ENCODE data around the gene NEURL4. TPM values are rescaled to one million over a fixed set of nuclear protein-coding genes. Genes with fewer than 3 reads are reported as not detected.

NEURL4 gene
- 21.6 and 31.2 TPM in 2 replicates for total RNA-seq

GRCh38 chr17:7328840-7329373 is at the start of gene NEURL4:
Gene NEURL4 (minus strand): TSS chr17:7329335. CDS start chr17:7329312, 23 bp downstream.

GRCh38 chr17:7355053-7355452 is 25.9 kb upstream of the NEURL4 start, which contains the start of gene TMEM95:
Gene TMEM95 (plus strand): TSS chr17:7355156. CDS start chr17:7355205, 49 bp downstream.

GRCh38 chr17:7351665-7352502 is 22.7 kb upstream of the NEURL4 start, which contains the start of gene KCTD11:
Gene KCTD11 (plus strand): TSS chr17:7352162.

GRCh38 chr17:7336240-7337175 is 7.4 kb upstream of the NEURL4 start, which contains the start of gene ACAP1:
Gene ACAP1 (plus strand): TSS chr17:7336529. CDS start chr17:7336735, 206 bp downstream.

GRCh38 chr17:7314719-7315569 is 14.2 kb downstream of the NEURL4 start, which contains the start of gene GPS2:
Gene GPS2 (minus strand): TSS chr17:7315360. CDS start chr17:7315052, 308 bp downstream.

GRCh38 chr17:7306911-7307685 is 22.0 kb downstream of the NEURL4 start, which contains the start of gene EIF5A:
Gene EIF5A (plus strand): TSS chr17:7307628. CDS start chr17:7309636, 2,008 bp downstream.

GRCh38 chr17:7294614-7295153 is 34.5 kb downstream of the NEURL4 start, which contains the start of gene YBX2:
Gene YBX2 (minus strand): TSS chr17:7294639. CDS start chr17:7294500, 139 bp downstream.

GRCh38 chr17:7281074-7281952 is 47.8 kb downstream of the NEURL4 start, which contains the start of gene SLC2A4:
Gene SLC2A4 (plus strand): TSS chr17:7281718. CDS start chr17:7281935, 217 bp downstream.

Other genes starting within 250 kb of the NEURL4 start
- gene CLEC10A, start 249.1 kb downstream of the NEURL4 start, total RNA-seq, result not detected in 2 replicates
- gene ASGR2, start 214.5 kb downstream of the NEURL4 start, total RNA-seq, result not detected in 2 replicates
- gene ASGR1, start 150.0 kb downstream of the NEURL4 start, total RNA-seq, result 0.26 and 0.43 TPM in 2 replicates
- 38.6 and 51.8 TPM in 2 replicates for gene DLG4, start 109.5 kb downstream of the NEURL4 start, total RNA-seq
- 253 and 331 TPM in 2 replicates for gene ACADVL, start 109.4 kb downstream of the NEURL4 start, total RNA-seq
- gene DVL2, start 94.8 kb downstream of the NEURL4 start, total RNA-seq, result 57.9 and 79.4 TPM in 2 replicates
- gene PHF23, start 89.9 kb downstream of the NEURL4 start, total RNA-seq, result 36.2 and 41.9 TPM in 2 replicates
- 152 and 153 TPM in 2 replicates for gene GABARAP, start 86.9 kb downstream of the NEURL4 start, total RNA-seq
- gene CTDNEP1, start 77.6 kb downstream of the NEURL4 start, total RNA-seq, result 71.7 and 85.0 TPM in 2 replicates
- 23.6 and 23.8 TPM in 2 replicates for gene ELP5, start 77.1 kb downstream of the NEURL4 start, total RNA-seq
- gene CLDN7, start 66.9 kb downstream of the NEURL4 start, total RNA-seq, result 0.33 and 0.65 TPM in 2 replicates
- 0.10 and 0.13 TPM in 2 replicates for gene SLC2A4, start 47.6 kb downstream of the NEURL4 start, total RNA-seq
- 0.07 TPM in 1 of 2 replicates, not detected in the other for gene YBX2, start 34.7 kb downstream of the NEURL4 start, total RNA-seq
- gene EIF5A, start 21.7 kb downstream of the NEURL4 start, total RNA-seq, result 351 and 391 TPM in 2 replicates
- 20.3 and 20.4 TPM in 2 replicates for gene GPS2, start 14.0 kb downstream of the NEURL4 start, total RNA-seq
- 0.33 and 0.99 TPM in 2 replicates for gene ACAP1, start 7.2 kb upstream of the NEURL4 start, total RNA-seq
- gene KCTD11, start 22.8 kb upstream of the NEURL4 start, total RNA-seq, result 13.4 and 14.2 TPM in 2 replicates
- gene TMEM95, start 25.8 kb upstream of the NEURL4 start, total RNA-seq, result not detected in 2 replicates
- 0.20 and 0.26 TPM in 2 replicates for gene TNK1, start 51.8 kb upstream of the NEURL4 start, total RNA-seq
- 52.9 and 58.3 TPM in 2 replicates for gene PLSCR3, start 65.2 kb upstream of the NEURL4 start, total RNA-seq
- gene TMEM256, start 74.8 kb upstream of the NEURL4 start, total RNA-seq, result 57.9 and 74.2 TPM in 2 replicates
- 23.7 and 28.4 TPM in 2 replicates for gene NLGN2, start 78.5 kb upstream of the NEURL4 start, total RNA-seq
- not detected in 2 replicates for gene SPEM1, start 91.0 kb upstream of the NEURL4 start, total RNA-seq
- not detected in 2 replicates for gene SPEM2, start 96.3 kb upstream of the NEURL4 start, total RNA-seq
- not detected in 2 replicates for gene SPEM3, start 99.5 kb upstream of the NEURL4 start, total RNA-seq
- 2.5 and 3.2 TPM in 2 replicates for gene TMEM102, start 106.1 kb upstream of the NEURL4 start, total RNA-seq
- gene FGF11, start 110.2 kb upstream of the NEURL4 start, total RNA-seq, result 12.9 and 16.7 TPM in 2 replicates
- 5.2 and 6.7 TPM in 2 replicates for gene CHRNB1, start 115.7 kb upstream of the NEURL4 start, total RNA-seq
- 39.2 and 45.6 TPM in 2 replicates for gene ZBTB4, start 150.3 kb upstream of the NEURL4 start, total RNA-seq
- gene SLC35G6, start 152.1 kb upstream of the NEURL4 start, total RNA-seq, result not detected in 2 replicates
- gene POLR2A, start 155.0 kb upstream of the NEURL4 start, total RNA-seq, result 117 and 118 TPM in 2 replicates
- gene TNFSF12, start 219.7 kb upstream of the NEURL4 start, total RNA-seq, result 21.6 and 23.8 TPM in 2 replicates
- 1.4 and 2.4 TPM in 2 replicates for gene TNFSF13, start 229.4 kb upstream of the NEURL4 start, total RNA-seq
- 65.9 and 75.8 TPM in 2 replicates for gene SENP3, start 232.6 kb upstream of the NEURL4 start, total RNA-seq